ENCODE measurements around the gene C9orf50.
"Not testable (repeated sequence)": the region's sequence is repeated elsewhere in the genome, so short reads cannot be mapped to it uniquely, and the experiment has no call there.

The C9orf50 gene

DNA sequence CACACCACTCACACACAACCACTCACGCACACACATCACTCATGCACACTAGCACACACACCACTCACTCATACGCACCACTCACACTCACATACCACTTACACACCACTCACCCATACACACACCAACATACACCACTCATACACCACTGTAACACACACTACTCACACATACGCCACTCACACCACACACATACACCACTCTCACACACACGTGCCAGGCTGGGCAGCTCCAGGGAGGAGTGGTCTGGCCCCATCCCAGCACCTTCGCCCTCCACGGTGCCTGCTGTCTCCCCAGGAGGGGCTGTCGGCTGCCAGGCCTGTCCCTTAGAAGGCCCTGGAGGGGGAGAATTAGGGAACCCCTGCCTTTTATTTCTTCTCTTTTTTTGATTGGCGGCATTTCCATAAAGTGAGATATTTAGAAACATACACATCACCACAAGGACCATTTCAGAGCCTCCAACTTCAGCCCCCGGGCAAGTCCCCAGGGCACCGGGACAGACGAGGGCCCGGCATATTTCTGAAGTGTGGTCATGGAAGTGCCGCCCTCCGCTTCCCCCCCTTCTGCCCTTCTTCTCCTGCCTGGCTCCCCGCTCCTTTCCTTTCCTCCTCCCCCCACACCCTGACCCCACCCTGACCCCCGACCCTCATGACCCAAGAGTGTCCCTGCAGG, 27.3 kb upstream of the C9orf50 start:
- DNase-seq (ENCODE audit: low spot score): no peak

DNA sequence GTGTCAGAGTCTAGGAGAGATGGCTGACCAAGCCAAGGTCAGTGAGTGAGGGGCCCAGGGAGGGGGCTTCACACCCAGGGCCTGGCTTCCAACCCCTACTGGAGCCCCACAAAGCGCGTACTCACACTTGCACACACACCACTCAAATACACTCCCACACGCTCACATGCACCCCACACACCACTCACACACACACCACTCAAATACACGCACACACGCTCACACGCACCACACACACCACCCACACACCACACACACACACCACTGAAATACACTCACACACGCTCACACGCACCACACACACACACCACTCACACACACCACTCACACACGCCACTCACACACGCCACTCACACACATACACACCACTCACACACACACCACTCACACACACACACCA, 26.7 kb upstream of the C9orf50 start:
- DNase-seq (ENCODE audit: low spot score): no peak

DNA sequence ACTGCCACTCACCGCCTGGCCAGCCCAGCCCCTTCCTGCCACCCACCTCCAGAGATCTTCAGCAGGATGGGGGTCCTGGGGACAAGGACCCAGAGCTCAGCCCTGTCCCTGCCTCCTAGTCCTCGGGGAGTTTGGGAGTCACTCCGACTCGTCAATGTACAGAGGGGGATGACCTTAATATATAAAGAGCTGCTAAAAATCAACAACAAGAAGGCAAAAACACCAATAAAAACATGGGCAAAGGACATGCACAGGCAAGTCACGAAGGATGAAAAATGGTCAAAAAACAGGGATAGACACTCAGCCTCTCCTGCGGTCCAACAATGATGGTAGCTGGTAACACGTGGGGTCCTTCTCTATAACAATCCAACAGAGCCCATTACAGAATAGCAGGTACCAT, 25.8 kb upstream of the C9orf50 start:
- no peak for DNase-seq (ENCODE audit: low spot score)

DNA sequence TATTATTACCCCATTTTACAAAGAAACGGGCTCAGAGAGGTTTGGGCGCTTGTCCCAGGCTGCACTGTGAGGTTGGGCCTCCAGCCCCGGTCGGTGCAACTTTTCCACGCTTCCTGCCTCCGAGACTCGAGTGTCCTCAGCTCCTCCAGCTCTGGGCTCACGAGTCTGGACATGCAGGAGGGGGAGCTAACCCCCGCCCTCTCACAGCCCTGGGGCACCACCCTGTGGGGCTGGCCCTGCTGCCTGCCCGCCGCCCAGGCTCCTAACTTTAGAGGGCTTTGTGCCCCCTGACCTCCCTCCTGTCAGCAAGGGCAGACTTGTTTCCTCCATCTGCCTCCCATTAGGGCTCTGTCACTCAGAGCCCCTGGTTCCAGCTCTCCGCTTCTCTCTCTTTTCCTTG, 25.4 kb upstream of the C9orf50 start:
- no peak for DNase-seq (ENCODE audit: low spot score)

DNA sequence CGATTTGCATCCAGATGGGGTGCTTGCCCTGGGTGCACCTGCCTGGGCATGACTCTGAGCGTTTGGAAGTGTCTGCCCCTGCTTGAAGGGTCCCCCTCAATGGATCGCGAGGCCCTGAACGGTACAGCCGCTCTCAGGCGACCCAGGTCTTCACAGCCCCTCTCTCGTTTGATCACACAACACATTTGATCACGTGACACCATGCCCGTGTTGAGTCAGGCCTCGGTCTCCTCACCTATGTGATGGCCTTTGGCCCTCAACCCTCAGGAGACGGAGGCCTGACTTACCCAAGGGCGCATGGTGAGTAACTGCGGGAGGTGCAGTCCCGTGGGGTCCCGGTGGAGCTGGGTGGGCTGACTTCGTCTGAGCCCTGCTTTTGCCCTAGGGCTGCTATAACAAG, 24.0 kb upstream of the C9orf50 start:
- DNase-seq (ENCODE audit: low spot score): no peak

DNA sequence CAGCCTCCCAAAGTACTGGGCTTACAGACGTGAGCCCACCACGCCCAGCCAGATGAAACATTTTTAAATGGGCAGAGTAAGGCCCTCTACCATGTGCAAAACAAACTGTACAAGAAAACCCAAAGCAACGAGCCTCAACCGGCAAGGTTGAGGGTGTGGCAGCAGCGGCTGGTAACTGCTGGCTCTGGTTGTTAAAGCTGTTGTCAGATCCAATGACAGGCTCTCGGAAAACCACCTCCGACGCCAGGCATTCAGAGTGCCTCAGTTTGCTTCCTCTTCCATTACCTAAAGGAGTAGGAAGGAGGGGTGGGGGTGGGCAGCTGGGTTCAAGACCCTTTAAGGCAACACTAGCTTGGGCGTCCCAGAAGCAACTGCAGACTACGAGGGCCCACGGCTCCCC, 23.5 kb upstream of the C9orf50 start:
- no peak for DNase-seq (ENCODE audit: low spot score)

DNA sequence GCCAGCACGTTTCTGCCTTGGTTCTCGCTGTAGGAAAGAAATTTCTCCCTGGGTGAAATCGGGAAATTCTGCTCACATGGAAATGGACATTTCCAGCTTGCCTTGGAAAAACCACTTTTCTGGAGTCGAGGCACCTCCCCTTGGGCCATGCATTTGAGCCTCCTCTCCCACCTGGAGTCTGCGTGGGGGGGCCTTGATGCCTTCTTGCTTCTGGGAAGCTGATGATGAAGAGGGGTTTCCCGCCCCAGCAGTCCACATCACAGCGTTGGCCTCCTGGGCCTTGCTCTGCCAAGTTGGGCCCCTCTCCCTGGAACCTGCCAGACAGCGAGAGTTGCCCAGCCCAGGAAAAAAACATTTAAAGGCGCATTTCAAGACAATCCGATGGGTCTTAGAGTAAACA, 22.8 kb upstream of the C9orf50 start:
- DNase-seq (ENCODE audit: low spot score): no peak

DNA sequence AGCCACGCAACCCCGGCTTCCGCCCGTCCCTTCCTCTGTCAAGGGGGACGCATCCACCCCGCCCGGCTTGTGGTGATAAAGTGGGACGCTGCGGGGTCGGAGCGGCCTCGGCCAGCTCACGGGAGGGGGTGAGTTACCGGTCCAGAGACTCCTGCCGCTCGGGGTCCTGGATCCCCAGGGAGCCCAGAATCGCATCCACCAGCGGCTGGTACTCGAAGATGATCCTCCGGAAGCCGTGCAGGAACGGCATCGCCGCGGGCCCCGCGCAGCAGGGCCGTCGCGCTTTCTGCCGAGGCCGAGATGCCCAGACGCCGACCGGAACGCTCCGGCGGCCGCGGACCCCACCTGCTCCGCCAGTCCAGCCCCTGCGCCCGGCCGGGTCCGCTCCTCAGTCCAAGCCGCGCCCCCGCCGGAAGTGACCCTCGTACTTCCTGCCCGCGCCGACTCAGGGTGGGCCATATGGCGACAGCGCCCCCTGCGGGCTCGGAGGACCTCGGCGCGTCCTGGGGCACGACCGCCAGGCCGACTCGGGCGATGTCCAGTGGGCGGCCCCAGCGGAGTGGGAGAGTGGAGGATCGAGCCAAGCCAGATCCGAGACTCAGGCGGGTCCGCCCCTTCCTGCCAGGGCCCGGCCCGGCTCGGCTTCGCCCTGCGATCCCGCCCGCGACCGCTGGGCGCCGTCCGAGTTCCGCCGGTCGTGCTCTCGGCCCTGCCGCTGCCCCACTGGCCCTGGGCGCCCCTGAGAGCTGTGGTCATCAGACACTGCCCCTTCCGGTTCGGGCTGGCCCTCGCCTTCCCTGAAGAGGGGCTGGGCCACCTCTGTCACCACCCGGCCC, 21.1 kb upstream of the C9orf50 start, which contains the start of gene ASB6:
ASB6 (minus strand) TSS at position 402 of the 836 bp plus-strand sequence; CDS start at position 250, 152 bp downstream.
- peak; percentile 99 for DNase-seq (ENCODE audit: low spot score)

DNA sequence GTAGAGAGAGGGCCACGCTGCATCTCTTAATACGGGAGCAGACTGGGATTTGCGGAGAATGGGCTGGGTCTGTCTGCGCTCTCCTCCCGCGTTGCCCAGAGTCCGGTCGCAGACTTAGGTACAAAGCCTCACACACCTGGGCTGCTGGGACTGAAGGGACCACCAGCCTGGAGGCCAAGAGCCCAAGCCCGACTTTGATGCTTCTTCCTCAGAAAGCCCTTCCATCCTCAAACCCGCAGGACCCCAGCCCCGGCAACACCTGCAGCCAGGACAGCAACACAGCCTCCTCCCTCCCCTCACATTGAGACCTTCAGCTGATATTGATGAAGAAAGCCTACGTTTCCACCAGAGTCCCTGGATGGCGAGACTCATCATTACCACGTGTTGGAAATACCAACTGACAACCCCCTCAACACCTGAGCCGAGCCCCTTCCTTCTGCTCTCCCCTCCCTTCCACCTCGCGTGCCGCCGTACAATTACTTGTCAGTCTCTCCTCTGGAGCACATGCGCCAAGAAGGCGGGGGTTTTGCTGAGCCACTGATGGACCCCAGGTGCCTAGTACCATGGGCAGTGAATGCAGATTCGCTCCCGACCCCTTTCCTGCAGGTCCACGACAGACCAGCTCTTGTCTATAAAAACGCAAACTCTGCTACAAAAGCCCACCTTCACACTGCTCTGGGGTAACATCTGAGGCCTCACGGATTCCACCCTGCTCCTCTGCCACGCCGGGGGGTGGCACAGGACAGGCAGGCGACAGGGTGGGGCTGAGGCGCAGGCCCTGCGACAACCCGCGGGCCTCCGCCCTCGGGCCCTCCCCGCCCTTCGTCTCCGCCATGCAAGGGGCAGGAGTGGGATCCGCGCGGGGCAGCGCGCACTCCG, 20.2 kb upstream of the C9orf50 start:
- peak; percentile 45 for DNase-seq (ENCODE audit: low spot score)

DNA sequence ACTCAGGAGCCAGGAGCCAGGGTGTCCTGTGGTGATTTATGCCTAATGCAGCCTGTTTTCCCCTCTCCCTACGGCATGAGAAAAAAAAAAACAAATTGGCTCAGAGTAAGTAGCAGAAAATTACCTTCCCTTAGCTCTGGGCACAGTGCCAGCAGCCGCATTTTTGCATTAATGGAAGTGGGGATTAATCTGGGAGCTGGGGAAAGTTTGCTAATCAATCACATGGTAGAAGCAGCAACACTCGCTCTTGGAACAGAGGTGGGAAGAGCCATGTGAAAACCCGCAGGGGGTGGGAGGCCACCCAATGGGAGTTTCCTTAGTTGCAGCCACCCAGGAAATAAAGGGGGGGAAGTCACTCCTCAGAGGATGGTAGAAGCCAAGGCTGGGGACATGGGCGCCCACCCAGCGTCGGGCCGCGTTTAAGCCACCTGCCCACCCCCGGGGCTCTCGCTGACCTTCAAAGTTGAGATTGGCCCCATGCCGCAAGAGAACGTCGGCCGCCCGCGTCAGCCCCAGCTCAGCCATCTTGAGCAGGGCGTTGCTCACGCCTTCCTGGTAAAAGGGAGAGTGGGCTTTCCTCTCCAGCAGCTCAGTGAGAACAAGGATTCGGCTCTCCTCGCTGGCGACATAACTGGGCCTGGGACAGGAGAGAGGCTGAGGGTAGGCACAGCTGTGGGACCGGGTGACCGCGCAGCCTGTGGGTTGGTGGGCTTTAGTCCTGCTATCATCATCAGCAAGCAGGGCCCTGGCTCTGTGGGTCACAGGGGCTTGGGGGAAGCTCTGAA, 19.4 kb upstream of the C9orf50 start:
- DNase-seq (ENCODE audit: low spot score): no peak

DNA sequence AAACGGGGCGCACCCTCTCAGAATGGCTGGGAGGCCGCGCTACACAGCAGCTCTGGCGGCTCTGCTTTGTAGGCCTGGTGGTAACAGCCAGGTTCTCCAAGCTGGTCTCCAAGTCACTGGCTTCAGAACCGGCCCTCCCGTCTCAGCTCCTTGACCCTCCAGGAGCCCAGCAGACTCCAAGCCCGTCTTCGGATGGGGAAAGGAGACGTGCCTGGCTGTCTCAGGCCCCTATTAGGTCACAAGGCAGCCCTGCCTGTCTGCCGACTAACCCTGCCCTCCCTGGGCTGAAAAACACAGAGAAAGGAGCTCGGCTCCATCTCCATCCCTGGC, 18.8 kb upstream of the C9orf50 start:
- no peak for DNase-seq (ENCODE audit: low spot score)

DNA sequence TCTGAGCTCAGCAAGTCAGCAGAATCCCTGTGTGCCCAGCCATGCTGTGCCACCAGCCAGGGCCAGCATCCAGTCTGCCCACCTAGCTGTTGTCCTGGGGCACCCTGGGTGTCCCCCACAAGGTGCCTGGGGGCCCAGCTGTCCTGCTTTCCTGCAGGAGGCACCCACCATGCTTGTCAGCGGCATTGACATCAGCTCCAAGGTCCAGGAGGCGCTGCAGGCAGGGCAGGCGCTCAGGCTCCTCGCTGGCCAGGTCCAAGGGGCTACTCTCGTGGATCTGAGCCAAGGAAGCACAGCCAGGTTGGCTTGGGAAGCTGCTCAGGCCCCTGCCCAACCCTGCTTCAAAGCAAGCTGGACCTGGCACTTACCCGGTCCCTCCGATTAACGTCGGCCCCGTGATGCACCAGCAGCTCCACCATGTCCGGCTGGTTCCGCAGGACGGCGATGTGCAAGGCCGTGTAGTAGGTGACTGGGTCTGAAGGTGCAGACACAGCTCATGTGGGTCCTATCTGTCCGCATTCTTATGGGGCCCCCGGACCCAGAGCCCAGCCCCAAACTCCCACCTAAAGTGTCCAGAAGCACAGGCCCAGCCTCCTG, 18.2 kb upstream of the C9orf50 start:
- DNase-seq (ENCODE audit: low spot score): no peak

DNA sequence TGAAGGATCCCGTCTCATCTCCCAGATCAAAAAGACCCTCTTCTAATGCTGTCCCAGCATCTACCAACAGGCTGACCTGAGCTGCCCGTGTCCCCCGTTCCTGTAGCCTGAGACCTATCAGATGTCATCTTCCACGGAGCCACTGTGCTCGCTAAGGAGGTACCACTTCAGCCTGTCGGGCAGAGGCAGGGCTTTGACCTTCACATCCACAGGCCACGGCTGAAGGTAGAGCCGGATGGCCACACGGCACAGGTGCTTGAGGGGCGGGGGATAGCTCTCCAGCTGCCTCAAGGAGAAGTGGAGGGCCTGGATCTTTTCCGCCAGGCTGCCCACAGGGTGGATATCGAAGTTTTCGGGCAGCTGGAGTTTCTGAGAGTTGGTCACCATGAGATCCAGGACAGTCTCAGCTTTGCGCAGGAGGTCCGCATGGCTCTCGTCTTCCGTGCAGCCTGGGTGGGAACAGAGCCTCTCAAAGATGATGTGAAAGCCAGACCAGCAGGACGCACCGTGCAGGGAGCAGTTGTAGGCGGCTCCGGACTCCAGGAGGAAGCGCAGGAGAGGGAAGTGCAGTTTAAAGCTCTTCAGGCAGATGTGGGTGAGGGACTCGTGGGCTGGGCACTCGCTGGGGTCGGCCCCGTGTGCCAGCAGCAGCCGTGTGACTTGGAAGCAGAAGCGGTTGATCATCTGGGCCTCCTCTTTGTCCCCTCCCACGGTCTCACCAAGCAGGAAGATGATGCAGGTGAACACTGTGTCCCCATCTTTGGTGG, 17.0 kb upstream of the C9orf50 start:
- no peak for DNase-seq (ENCODE audit: low spot score)

DNA sequence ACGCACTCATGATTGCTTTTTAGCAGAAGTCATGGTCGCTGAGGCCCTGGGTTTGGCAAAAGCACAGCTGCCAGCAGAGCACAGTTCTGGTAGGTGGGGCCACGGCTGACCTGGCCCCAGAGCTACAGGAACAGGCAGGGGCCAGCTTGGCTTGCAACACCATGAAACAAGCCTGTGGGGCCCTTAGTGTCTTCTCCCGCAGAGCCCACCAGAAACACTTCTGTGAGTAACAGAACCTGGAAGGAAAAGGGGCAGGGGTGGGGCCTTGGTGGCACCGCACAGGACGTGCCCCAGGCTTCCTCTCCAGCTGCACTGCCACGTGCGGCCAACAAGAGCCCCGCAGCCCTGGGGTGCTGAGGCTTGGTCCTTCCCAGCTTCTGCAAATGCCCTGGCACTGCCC, 16.2 kb upstream of the C9orf50 start:
- DNase-seq (ENCODE audit: low spot score): no peak

DNA sequence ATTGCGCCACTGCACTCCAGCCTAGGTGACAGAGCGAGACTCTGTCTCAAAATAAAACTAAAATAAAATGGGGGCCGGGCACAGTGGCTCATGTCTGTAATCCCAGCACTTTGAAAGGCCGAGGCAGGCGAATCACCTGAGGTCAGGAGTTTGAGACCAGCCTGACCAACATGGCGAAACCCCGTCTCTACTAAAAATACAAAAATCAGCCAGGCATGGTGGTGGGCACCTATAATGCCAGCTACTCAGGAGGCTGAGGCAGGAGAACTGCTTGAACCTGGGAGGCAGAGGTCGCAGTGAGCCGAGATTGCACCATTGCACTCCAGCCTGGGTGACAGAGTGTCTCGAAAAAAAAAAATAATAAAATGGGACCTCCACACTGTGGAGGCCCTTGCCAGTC, 15.4 kb upstream of the C9orf50 start:
- DNase-seq (ENCODE audit: low spot score): not testable (repeated sequence)

DNA sequence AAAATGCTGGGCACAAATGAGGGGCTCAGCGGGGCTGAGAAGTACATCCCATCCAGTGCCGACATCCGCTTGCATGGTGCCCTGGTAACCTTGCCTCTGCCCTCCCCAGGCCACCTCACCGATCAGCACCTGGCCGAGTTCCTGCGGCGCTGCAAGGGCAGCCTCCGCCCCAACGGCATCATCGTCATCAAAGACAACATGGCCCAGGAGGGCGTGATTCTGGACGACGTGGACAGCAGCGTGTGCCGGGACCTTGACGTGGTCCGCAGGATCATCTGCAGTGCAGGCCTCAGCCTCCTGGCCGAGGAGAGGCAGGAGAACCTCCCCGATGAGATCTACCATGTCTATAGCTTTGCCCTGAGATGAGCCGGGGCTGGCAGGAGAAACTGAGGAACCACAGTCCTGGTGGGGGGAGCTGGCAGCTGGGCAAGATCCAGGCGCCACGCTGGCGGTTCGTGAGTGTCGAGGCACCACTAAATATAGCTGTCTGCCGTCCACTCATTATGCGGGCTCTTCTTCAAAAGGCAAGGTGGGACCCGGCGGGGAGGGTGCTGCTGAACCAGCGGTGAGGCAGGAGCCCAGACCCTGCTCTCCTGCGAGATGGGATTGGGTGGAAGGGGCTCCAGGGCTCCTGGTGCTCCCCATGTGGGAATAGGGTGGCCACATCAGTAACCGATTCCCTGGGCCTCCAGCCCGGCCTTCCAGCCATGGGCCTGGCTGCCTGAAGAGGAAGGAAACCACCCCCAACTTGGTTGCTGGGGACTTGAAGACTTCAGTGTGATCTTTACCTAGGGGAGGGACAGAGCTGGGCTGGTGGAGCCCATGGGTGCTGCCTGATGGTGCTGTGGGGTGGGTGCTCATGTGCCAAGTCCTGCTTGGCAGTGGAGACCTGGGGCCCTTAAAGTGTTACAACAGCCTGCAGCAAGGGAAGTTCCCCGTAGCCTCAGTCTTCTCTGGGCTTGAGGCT, 14.5 kb upstream of the C9orf50 start:
- no peak for DNase-seq (ENCODE audit: low spot score)

DNA sequence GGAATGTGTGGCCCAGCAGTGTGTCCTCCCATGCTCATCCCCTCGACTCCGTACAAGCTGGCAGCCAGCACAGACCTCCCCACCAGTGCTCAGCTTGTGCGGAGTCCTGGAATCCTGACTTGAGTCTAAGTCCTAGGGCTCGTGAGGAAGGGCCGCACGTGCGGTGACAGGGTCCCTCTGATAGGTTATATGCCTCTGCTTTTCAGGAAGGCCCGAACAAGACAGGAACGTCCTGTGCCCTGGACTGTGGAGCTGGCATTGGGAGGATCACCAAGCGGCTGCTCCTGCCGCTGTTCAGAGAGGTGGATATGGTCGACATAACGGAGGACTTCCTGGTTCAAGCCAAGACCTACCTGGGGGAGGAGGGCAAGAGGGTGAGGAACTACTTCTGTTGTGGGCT, 12.9 kb upstream of the C9orf50 start:
- no peak for DNase-seq (ENCODE audit: low spot score)

DNA sequence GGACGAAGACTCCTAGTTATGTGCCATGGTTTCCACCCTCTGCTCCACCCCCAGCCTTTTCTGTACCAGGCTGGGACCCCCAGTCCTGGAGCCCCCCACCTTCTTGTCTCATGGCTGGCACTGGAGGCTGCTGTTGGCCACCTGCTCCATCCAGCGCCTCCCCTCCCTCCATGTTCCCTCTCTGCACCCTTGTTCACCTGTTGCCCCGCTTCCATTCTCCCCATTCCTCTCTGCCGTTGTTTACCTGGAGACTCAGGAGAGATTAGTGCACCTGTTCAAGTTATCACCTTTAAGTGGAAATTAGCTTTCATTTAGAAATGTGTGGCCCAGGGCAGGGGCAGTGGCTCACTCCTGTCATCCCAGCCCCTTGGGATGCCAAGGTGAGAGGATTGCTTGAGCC, 12.3 kb upstream of the C9orf50 start:
- no peak for DNase-seq (ENCODE audit: low spot score)

DNA sequence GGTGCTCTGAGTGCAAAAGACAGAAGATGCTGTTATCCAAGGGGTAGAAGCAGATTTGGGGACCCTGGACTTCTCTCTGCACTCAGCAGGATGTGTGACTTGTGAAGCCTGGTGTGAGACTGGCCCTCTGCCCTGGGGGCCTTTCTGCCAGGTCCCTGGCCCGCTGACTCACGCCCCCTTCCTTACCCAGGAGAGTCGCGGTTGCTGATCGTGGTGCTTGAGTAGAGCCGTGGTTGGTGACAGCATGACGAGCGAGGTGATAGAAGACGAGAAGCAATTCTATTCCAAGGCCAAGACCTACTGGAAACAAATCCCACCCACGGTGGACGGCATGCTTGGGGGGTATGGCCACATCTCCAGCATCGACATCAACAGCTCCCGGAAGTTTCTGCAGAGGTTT, 11.6 kb upstream of the C9orf50 start:
- DNase-seq (ENCODE audit: low spot score): no peak

All from HuH-7.5 (cell line).